K562 (cell line): ENCODE measurements around the gene PLPPR1.

Experiments
- CHD7 ChIP-seq: fragments of 200-600 bp; sonication (generic); IDR thresholded peaks from one replicate; pipeline ENCODE4 v1.6.1; 2012; ENCODE audit warnings: mild to moderate bottlenecking, low read depth, low read length, inconsistent platforms
- ZBTB33 ChIP-seq: sonication (generic); formaldehyde crosslinking; IDR thresholded peaks from 2 replicates; pipeline ENCODE4 v1.8.1; 2023; ENCODE audit warnings: mild to moderate bottlenecking, missing genetic modification reagents

GRCh38 chr9:101353683-101354082 is 325.2 kb downstream of the PLPPR1 start:
- TF ChIP-seq CHD7 (no peak), ZBTB33 (CRISPR knock-in tag) (no peak)
